ENCODE results near the gene STIMATE.

GRCh38 chr3:52830535-52831258 is 66.7 kb downstream of the STIMATE start, which contains the start of gene ITIH4:
- TF ChIP-seq EZH2 (IDR thresholded peaks at IDR 0.05; ENCODE audit: borderline replicate concordance, insufficient read depth, low read length, poor library complexity, severe bottlenecking) (no peak), REST (IDR thresholded peaks at IDR 0.05; ENCODE audit: borderline replicate concordance) (no peak), CTCF (IDR thresholded peaks at IDR 0.05; ENCODE audit: poor library complexity, severe bottlenecking) (no peak), SMC3 (conservative IDR thresholded peaks at IDR 0.05; ENCODE audit: poor library complexity) (no peak), POLR2AphosphoS5 (IDR thresholded peaks at IDR 0.05) (no peak), RAD21 (conservative IDR thresholded peaks at IDR 0.05) (no peak), MXI1 (conservative IDR thresholded peaks at IDR 0.05; ENCODE audit: poor library complexity, severe bottlenecking) (no peak), EP300 (conservative IDR thresholded peaks at IDR 0.05; ENCODE audit: poor library complexity, severe bottlenecking) (no peak), TAF1 (IDR thresholded peaks at IDR 0.05; ENCODE audit: low read depth) (no peak)

Data from neural cell (in vitro differentiated cells).